Amniotic epithelial cell (primary cell): ENCODE measurements around the gene TRMT6.
A peak's percentile ranks its signal among the peaks of the same experiment; 100 is the strongest.

ENCODE experiments used
- DNase-seq: peaks from one replicate; pipeline ENCODE4 v3.0.0-alpha.2; 2010; ENCODE audit warnings: low read depth

The TRMT6 gene

DNA sequence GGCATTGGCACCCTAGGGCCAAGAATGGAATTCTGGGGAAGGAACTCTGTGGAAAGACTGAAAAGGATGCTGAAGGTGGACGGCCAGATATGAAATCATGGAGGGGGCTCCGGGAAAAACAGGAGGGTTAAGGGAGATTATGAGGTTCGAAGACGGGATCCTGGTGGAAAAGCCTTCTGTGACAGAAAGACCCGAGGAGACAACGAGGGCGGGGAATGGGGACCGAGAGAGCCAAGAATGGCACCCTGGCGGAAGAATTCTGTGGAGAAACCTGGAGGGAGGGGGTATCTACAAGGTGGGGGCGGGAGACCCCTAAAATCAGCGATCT is 426 bp downstream of the TRMT6 start:
- no peak for DNase-seq

DNA sequence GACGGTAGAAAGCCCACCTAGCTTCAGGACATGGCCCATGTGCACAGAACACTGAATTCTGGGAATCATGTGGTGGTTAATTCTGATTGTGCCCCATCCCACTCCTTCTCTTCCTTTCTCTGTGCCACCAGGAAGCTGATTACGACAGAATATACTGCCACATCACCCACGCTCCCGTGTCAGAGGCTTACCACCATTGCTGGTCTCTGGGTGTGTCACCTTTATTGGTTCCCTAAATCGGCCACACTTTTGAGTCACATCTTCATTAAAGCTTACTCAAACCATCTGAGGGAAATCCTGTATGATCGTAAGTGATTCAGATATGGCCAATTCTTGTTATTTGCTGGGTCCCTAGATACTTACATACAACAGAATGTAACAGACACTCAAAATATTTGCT is 3.1 kb downstream of the TRMT6 start:
- no peak for DNase-seq

DNA sequence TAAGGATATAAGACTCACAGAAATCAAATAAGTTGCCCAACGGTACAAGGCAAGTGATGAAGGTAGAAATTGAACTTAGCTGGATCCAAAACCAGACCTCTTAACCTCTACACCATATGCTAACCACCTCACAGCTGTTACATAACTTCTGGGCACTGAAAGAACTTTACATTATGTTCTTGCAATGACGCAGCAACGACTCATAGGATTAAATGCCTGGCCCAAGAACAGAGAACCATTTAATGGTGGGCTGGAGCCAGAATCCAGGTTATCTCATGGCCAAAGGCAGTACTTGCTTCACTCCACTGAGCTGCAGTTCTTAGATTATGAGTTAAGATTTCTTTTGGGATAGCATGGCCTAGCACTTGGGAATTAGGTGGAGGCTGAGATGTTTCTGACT is 4.4 kb downstream of the TRMT6 start:
- DNase-seq, result peak; percentile 78

GRCh38 chr20:5938456-5939029 is 11.8 kb downstream of the TRMT6 start:
- no peak for DNase-seq

DNA sequence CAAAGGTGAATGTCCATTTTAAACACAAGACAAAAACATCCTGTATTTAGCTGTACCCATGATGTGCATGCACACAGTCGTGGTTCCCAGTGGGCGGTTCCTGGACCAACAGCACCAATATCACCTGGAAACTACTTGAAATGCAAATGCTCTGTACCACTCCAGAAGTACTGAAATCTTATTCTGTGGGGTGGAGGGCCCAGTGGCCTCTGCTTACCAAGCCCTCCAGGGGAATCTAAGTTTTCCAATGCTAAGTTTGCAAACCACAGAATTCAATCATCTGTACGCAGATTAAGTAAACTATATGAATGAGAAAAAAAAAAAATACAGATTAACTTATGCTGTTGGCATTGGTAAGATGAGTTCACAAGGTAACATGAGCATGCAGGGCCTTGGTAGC is 14.1 kb downstream of the TRMT6 start:
- no peak for DNase-seq

- no peak for DNase-seq
Observed at GRCh38 chr20:5935384-5935783, 14.9 kb downstream of the TRMT6 start.

- DNase-seq, result no peak
Observed at GRCh38 chr20:5933802-5934436, 16.4 kb downstream of the TRMT6 start.

DNA sequence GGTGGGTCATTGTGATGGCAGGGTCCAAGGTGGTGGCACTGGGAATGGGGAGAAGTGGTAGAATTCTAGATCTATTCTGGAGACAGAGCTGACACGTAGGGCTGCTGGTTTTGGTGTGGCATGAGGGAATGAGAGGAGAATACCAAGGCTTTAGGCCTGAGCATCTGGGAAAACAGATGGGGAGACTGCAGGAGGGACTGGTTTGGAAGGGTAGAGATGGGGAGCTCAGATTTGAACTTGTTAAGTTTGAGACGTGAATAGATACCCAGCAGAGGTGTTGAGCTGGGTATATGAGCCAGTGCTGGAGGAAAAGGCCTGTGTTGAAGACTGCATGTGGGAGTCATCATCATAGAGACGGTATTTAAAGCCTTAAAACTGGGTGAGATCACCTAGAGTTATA is 17.5 kb downstream of the TRMT6 start:
- no peak for DNase-seq

- no peak for DNase-seq
Observed at GRCh38 chr20:5931411-5931810, 18.9 kb downstream of the TRMT6 start.

DNA sequence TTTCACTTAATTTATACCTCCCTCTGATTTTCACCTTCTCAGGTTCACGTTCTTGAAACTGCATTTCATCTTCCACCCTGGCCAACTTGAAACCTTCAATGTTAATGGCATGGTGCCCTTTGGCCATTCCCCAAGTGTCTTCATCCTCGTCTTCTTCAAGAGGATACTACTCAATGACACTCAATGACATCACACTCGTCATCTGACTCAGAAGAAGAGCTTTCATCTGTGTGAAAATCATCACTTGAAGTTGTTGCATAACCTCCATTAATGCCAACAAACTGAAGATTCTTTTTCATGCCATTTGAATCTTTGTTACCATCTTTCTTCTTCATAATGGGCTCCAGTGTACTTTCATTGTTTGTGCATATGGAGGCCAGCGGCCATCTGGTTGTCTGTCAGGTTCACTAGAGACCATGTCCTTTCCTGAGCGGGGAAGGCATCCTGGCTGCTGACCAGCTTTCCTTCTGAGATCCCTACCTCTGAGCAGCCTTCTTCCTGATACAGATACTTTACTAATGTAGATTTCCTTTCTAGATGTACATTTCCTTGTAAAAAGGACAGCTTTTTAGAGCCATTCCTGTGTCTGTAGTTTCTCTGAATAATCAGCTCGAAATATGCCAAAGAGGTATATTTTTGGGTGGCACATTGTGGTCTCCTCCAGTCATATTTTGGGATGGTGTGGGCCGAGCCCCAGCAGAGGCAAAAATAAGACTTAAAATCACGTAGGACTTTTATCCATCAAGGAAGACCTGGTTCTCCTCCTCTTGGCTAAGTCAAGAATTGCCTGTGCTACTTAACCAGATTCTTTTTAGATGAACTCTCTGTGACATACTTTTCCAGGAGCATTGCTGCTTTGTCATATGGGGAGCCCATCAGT is 21.3 kb downstream of the TRMT6 start:
- peak; percentile 24 for DNase-seq

- no peak for DNase-seq
Observed at GRCh38 chr20:5927749-5928462, 22.4 kb downstream of the TRMT6 start.

DNA sequence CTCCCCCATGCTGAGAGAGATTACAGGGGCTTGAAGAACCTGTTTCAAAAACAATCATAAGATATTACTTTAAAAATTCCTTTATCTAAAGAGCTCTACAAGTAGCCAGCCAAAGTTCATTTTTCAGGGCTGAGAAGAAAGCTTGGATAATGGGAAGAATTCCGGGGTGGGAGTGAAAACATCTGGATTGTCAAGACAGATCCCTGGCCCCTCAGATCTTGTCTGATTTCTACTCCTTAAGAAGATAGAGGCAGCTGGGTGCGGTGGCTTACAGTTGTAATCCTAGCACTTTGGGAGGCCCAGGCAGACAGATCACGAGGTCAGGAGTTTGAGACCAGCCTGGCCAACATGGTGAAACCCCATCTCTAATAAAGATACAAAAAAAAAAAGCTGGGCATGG is 24.8 kb downstream of the TRMT6 start:
- DNase-seq, result no peak

- DNase-seq, result no peak
Observed at GRCh38 chr20:5923493-5923892, 26.8 kb downstream of the TRMT6 start.

DNA sequence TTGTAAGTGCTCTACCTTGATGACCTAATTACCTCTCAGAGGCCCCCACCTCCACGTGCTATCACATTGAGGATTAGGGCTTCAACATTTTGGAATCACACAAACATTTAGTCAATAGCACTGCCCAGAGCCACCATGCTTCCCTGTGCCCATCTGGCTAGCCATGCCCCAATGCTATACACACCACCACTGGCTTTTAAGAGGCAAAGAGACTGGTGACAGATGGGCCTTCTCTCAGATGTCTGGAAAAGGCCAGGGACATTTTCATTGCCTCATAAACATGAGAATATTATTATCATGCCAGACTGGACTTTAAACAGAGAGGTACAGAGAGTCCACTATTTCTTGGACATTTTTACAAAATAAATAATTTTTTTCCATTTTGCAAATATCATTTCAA is 29.8 kb downstream of the TRMT6 start:
- DNase-seq, result no peak

DNA sequence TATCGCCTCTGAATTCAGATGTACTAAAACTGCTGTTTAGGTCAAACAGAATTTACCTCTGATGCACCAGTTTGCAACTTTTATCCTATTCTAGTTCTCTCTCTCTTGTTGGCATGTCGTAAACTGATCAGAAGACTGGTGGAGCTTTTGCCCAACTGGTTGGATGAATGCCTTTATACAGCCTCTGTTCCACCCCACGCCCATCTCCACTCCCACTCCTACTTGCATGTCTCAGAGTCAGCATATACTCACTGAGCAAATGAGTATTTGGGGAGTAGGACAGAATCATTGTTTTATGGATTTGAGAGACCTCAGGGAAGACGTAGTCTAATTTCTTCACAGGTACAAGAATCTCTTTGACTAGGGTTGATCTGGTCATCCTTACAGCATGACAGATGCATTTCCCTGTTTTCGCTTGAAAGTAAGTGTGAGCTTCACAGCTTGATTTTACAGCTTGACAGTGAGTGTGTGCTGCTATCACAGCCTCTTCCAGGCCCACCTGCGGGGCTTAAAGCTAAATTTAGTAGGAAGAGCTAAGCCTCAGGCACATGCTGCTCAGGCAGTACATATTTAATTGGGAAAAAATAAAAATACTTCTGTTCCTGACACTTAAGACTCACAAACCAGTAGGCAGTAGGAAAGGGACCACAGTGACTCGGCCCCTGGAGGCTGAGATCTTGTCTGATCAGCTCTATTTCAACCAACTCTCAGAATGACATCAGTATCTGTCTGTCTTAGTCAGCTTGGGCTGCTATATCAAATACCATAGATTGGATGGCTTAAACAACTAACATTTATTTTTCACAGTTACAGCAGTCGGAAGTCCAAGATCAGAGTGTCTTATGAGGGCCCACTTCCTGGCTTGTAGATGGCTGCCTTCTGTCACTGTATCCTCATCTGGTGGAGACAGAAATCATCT is 30.4 kb downstream of the TRMT6 start:
- DNase-seq, result peak; percentile 49

DNA sequence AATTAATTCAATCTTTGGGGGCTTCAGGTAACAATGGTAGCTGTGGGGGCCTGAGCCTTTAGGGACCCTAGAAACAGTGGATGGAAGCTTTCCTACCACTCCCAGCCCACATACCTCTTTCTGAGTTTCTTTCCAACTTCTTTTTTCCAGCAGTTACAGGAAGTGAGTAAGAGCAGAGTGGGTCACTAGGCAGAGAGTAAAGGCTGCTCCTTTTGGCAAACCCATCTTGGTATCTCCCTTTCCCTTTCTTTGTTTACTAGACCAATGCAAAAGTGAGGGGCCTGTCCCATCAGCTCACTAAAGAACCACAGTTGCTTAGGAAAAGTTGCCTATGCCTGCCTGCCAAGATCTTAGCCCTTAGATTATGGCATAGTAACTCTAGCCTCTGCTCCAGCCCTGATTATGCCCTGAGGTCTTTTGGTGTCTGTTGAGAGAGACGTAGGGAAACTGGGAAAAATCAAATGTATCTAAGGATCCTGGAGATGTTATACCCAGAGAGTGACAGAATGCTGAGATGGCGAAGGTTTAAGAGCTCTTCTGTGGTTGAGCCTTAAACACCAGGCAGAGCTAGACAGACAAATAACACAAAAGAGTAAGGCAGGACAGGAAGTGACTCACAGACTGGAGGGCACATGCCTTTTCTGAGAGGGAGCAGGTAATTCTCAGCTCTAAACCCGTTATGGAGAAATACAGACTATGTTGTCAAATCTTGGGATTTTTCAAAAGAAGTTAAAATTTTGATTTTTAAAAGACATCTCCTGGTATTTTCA is 31.3 kb downstream of the TRMT6 start:
- DNase-seq, result peak; percentile 63

GRCh38 chr20:5914859-5915258 is 35.5 kb downstream of the TRMT6 start:
- DNase-seq, result no peak

GRCh38 chr20:5913166-5913565 is 37.2 kb downstream of the TRMT6 start:
- DNase-seq, result no peak

DNA sequence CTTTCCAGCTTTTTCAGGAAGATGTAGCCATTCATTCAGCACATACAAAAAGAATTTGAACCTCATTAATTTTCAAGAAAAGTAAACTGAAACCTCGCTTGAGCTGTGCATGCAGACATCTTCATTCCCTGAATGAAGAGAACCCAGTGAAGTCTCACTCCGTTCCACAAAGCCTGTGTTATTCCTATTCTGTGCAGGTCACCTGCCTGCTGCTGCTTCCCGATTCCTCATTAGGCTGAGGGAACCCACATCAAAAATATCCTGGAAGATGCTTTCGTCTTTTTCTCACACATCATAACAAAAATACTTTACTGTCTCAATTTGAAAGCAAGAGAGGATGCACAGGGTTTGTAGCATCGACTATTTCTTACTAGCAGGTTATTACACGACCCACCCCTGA is 40.1 kb downstream of the TRMT6 start:
- DNase-seq, result no peak

DNA sequence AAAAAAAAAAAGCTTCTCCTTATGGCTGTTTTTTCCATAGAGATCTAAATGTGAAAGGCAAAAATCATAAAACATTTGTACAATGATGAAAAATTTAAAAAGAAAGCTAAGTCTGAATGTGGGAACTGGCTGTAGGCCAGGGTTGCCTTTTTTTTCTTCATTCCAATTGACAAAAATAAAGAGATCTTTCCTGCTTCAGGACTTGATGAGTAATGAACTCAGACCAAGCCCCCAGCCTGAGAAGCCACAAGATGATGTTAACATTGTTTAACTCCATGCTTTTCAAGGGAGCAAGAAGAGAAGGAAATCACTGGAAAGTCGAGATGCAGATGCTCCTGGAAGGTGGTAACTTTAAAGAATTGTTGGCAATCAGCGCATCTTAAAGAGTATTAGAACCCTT is 41.4 kb downstream of the TRMT6 start:
- peak; percentile 7 for DNase-seq

DNA sequence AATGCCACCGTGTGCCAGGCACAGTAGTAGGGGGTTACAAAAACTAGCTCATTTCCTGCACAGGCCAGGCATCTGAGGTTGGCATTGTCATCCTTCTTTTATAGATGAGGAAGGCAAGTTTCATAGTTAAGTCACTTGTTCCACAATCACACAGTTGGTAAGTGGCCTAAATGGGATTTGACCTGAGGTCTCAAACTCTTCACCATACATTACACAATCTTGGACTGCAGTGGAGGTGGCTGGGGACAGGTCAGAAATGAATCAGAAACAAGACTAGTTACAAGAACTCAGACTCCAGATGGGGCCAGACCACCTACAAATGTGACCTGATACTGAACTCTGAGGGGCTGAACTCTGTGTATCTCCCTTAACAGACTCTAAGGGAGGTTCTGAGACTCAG is 49.4 kb downstream of the TRMT6 start:
- no peak for DNase-seq
